Measurements from ENCODE around the gene CHRNB4. TPM values are rescaled to one million over a fixed set of nuclear protein-coding genes. Genes with fewer than 3 reads are reported as not detected.

CHRNB4 gene
- total RNA-seq, 4 donors from 2014 or later = not detected

- no peak for TF ChIP-seq EP300 (IDR thresholded peaks at IDR 0.05)
- TF ChIP-seq CTCF (IDR thresholded peaks at IDR 0.05) = peak; percentile 29 to 47 (median 31)
- no peak for TF ChIP-seq POLR2A (IDR thresholded peaks at IDR 0.05)
- H3K27ac ChIP-seq = no peak overlapping the region
- no peaks in the 10 kb centered on the region for H3K36me3 ChIP-seq
- no peak overlapping the region for H3K4me3 ChIP-seq
- H3K27me3 ChIP-seq = peaks cover 0 to 31% of the 10 kb centered on the region in 2 donors
- DNase-seq (ENCODE audit: low spot score in 2 of 2) = peak in 1 of 2 donors; percentile 59
- 36 to 45% methylated on average over 4 of the region's 4 CpGs for whole genome bisulfite sequencing, 2 donors
- peaks cover 0 to 6% (median 0%) of the 10 kb centered on the region in 4 donors for H3K9me3 ChIP-seq
- H3K4me1 ChIP-seq = peaks cover 0 to 13% (median 9%) of the 10 kb centered on the region in 4 donors
Measured at GRCh38 chr15:78638658-78639314, 2.2 kb downstream of the CHRNB4 start.

- Histone ChIP-seq H3K4me1 (peaks cover 0 to 13% (median 9%) of the 10 kb centered on the region in 4 donors), H3K36me3 (no peaks in the 10 kb centered on the region), H3K27me3 (peaks cover 0 to 31% of the 10 kb centered on the region in 2 donors), H3K27ac (no peak overlapping the region), H3K4me3 (no peak overlapping the region), H3K9me3 (peaks cover 0 to 15% (median 3%) of the 10 kb centered on the region in 4 donors)
- no peak for TF ChIP-seq CTCF (IDR thresholded peaks at IDR 0.05)
- TF ChIP-seq POLR2A (IDR thresholded peaks at IDR 0.05) = no peak
- TF ChIP-seq EP300 (IDR thresholded peaks at IDR 0.05) = no peak
- DNase-seq (ENCODE audit: low spot score in 2 of 2) = no peak
- 69 to 91% methylated on average over 4 of the region's 4 CpGs for WGBS, 2 donors
Measured at GRCh38 chr15:78637776-78638435, 3.1 kb downstream of the CHRNB4 start.

- Histone ChIP-seq H3K27ac (no peak overlapping the region), H3K36me3 (no peaks in the 10 kb centered on the region), H3K4me3 (no peak overlapping the region), H3K27me3 (peaks cover 0 to 27% of the 10 kb centered on the region in 2 donors), H3K4me1 (peaks cover 0 to 12% (median 9%) of the 10 kb centered on the region in 4 donors), H3K9me3 (peaks cover 0 to 18% (median 4%) of the 10 kb centered on the region in 4 donors)
- TF ChIP-seq EP300 (IDR thresholded peaks at IDR 0.05) (no peak), CTCF (IDR thresholded peaks at IDR 0.05) (no peak), POLR2A (IDR thresholded peaks at IDR 0.05) (no peak)
- no peak for DNase-seq (ENCODE audit: low spot score in 2 of 2)
- WGBS, 2 donors = 82 to 93% methylated on average over 2 of the region's 2 CpGs
Measured at GRCh38 chr15:78636378-78636859, 4.6 kb downstream of the CHRNB4 start.

- WGBS, 2 donors = 84 to 88% methylated on average over 10 of the region's 10 CpGs
- Histone ChIP-seq H3K36me3 (no peaks in the 10 kb centered on the region), H3K4me1 (peaks cover 0 to under 1% (median under 1%) of the 10 kb centered on the region in 4 donors), H3K27ac (no peak overlapping the region), H3K9me3 (peaks cover 0 to 18% (median 4%) of the 10 kb centered on the region in 4 donors), H3K4me3 (no peak overlapping the region), H3K27me3 (peaks cover 0 to 16% of the 10 kb centered on the region in 2 donors)
- no peak for DNase-seq (ENCODE audit: low spot score in 2 of 2)
- TF ChIP-seq POLR2A (IDR thresholded peaks at IDR 0.05) (no peak), EP300 (IDR thresholded peaks at IDR 0.05) (no peak), CTCF (IDR thresholded peaks at IDR 0.05) (no peak)
Measured at GRCh38 chr15:78635346-78635745, 5.7 kb downstream of the CHRNB4 start.
